HCEC 1CT (cell line): ENCODE measurements around the gene CYRIA.

Source experiments
- DNase-seq: peaks from one replicate; pipeline ENCODE4 v3.0.0-alpha.2; 2017

Gene CYRIA

GRCh38 chr2:16626997-16627605 is 38.5 kb downstream of the CYRIA start:
- no peak for DNase-seq

GRCh38 chr2:16626497-16626896 is 39.1 kb downstream of the CYRIA start:
- no peak for DNase-seq

GRCh38 chr2:16625759-16626158 is 39.9 kb downstream of the CYRIA start:
- DNase-seq = no peak

GRCh38 chr2:16625201-16625729 is 40.4 kb downstream of the CYRIA start:
- DNase-seq = no peak

- no peak for DNase-seq
These were observed 41.2 kb downstream of the CYRIA start for GRCh38 chr2:16624436-16624780.

- DNase-seq = no peak
These were observed 41.8 kb downstream of the CYRIA start for GRCh38 chr2:16623564-16624435.

GRCh38 chr2:16623031-16623430 is 42.6 kb downstream of the CYRIA start:
- DNase-seq = no peak

GRCh38 chr2:16622399-16622968 is 43.1 kb downstream of the CYRIA start:
- no peak for DNase-seq

- no peak for DNase-seq
These were observed 44.3 kb downstream of the CYRIA start for GRCh38 chr2:16621316-16621715.

GRCh38 chr2:16620590-16620989 is 45.0 kb downstream of the CYRIA start:
- DNase-seq = no peak

- DNase-seq = no peak
These were observed 45.9 kb downstream of the CYRIA start for GRCh38 chr2:16619576-16620245.

- DNase-seq = no peak
These were observed 48.1 kb downstream of the CYRIA start for GRCh38 chr2:16617282-16618266.
